Testis (tissue), 2 donors: ENCODE results near the gene XPC.

ENCODE experiments used
- CTCF ChIP-seq, 3 experiments: fragments of 450-650 bp in 2 of 3; fragments of 200-600 bp in 1 of 3; sonication (generic) in 1 of 3; IDR thresholded peaks; one replicate each; pipeline ENCODE4 v1.5.1; 2016 to 2019; ENCODE audit warnings: antibody characterized with exemption in 3 of 3, mild to moderate bottlenecking in 2 of 3, moderate library complexity in 1 of 3
- POLR2A ChIP-seq: fragments of 450-650 bp; IDR thresholded peaks from one replicate; pipeline ENCODE4 v1.6.1; 2017; ENCODE audit warnings: antibody characterized with exemption, mild to moderate bottlenecking, moderate library complexity

GRCh38 chr3:14174483-14174882, 3.9 kb downstream of the XPC start:
- TF ChIP-seq CTCF (IDR thresholded peaks at IDR 0.05), result no peak
- no peak for TF ChIP-seq POLR2A
